ENCODE data around the gene CNTN6.

GRCh38 chr3:1263121-1263520, 170.3 kb downstream of the CNTN6 start:
- TF ChIP-seq CTCF (IDR thresholded peaks at IDR 0.05) (no peak), POLR2A (IDR thresholded peaks at IDR 0.05) (no peak)
